OCI-LY7 (cell line): ENCODE data around the gene PEMT. TPM values are rescaled to one million over a fixed set of nuclear protein-coding genes. Genes with fewer than 3 reads are reported as not detected.

Source experiments
- BruUV-seq: library from RNA; stranded (reverse); fragments of 400-500 nt; replicated peaks from 2 replicates; lab custom pipeline; 2021; lab: Mats Ljungman, UMichigan
- CTCF ChIA-PET: fragments of 300-600 bp; sonication (Branson Sonifier 250); formaldehyde crosslinking; loops from one replicate; lab custom pipeline; 2022; ENCODE audit warnings: antibody characterized with exemption; ENCODE audit not compliant: unreplicated experiment; lab: Charles Lee
- POLR2A ChIA-PET: fragments of 300-600 bp; sonication (Branson Sonifier 250); formaldehyde crosslinking; loops from one replicate; lab custom pipeline; 2022; ENCODE audit warnings: antibody characterized with exemption; lab: Charles Lee
- DNase-seq: peaks from one replicate; pipeline ENCODE4 v3.0.0-alpha.2; 2015; ENCODE audit warnings: low spot score
- H2AFZ ChIP-seq: fragments of 200-600 bp; sonication (generic), shearing (Covaris generic); 2 replicates; pipeline ENCODE4 v1.6.1; 2014; ENCODE audit warnings: mild to moderate bottlenecking, antibody characterized with exemption, low read length, moderate library complexity
- H3K27ac ChIP-seq: fragments of 200-600 bp; sonication (generic); 2 replicates; pipeline ENCODE4 v1.5.1; 2014; ENCODE audit warnings: mixed run types, low read depth, mild to moderate bottlenecking, moderate library complexity, low read length, inconsistent platforms; ENCODE audit not compliant: poor library complexity, severe bottlenecking
- H3K36me3 ChIP-seq: fragments of 200-600 bp; sonication (generic); 2 replicates; pipeline ENCODE4 v1.6.1; 2014; ENCODE audit warnings: mild to moderate bottlenecking, antibody characterized with exemption, low read length, moderate library complexity, mixed read lengths; ENCODE audit not compliant: insufficient read depth
- H3K4me1 ChIP-seq: fragments of 200-600 bp; sonication (generic); 2 replicates; pipeline ENCODE4 v1.5.1; 2014; ENCODE audit warnings: mild to moderate bottlenecking, low read length; ENCODE audit not compliant: insufficient read depth, poor library complexity, severe bottlenecking
- H3K4me2 ChIP-seq: fragments of 200-600 bp; sonication (generic); 2 replicates; pipeline ENCODE4 v1.6.1; 2014; ENCODE audit warnings: mild to moderate bottlenecking, low read length
- H3K4me3 ChIP-seq: fragments of 200-600 bp; sonication (generic); 2 replicates; pipeline ENCODE4 v1.5.1; 2014; ENCODE audit warnings: mild to moderate bottlenecking, low read depth, low read length; ENCODE audit not compliant: poor library complexity, severe bottlenecking
- H3K79me2 ChIP-seq: fragments of 200-600 bp; sonication (generic); 2 replicates; pipeline ENCODE4 v1.6.1; 2016; ENCODE audit warnings: low read depth, mild to moderate bottlenecking, low read length, moderate library complexity, mixed read lengths; ENCODE audit not compliant: insufficient read depth
- H3K9me2 ChIP-seq: fragments of 200-600 bp; sonication (generic); 2 replicates; pipeline ENCODE4 v1.6.1; 2016; ENCODE audit warnings: mild to moderate bottlenecking, low read length, mixed read lengths; ENCODE audit not compliant: insufficient read depth
- H3K9me3 ChIP-seq: fragments of 200-600 bp; sonication (generic); 2 replicates; pipeline ENCODE4 v1.6.1; 2014; ENCODE audit warnings: mild to moderate bottlenecking, mixed run types, low read length, mixed read lengths
- H4K20me1 ChIP-seq: fragments of 200-600 bp; sonication (generic); 2 replicates; pipeline ENCODE4 v1.6.1; 2014; ENCODE audit warnings: mild to moderate bottlenecking, antibody characterized with exemption, low read length, moderate library complexity, mixed read lengths; ENCODE audit not compliant: insufficient read depth
- EZH2phosphoT487 ChIP-seq: fragments of 200-600 bp; sonication (generic); IDR thresholded peaks from 2 replicates; pipeline ENCODE4 v1.6.1; 2018; ENCODE audit warnings: low read depth, borderline replicate concordance, mild to moderate bottlenecking, mixed run types, antibody characterized with exemption, low read length, moderate library complexity, mixed read lengths
- intact Hi-C: fragments of 100-400 bp; cut with micrococcal nuclease; formaldehyde crosslinking; loops from one replicate; pipeline ENCODE4 v1.10.0; 2022; ENCODE audit not compliant: unreplicated experiment
- total RNA-seq, 2 experiments: library from RNA; depleted of rRNA in 1 of 2; stranded (reverse); fragments of >200 nt in 1 of 2; shearing (Covaris generic) in 1 of 2; gene quantifications; 2 replicates each; pipeline ENCODE4 v1.2.3, GENCODE V29; 2014 to 2022
- TF ChIP-seq, protein P1 (sequence below): fragments of 200-600 bp; sonication (generic); conservative IDR thresholded peaks from 2 replicates; pipeline ENCODE4 v1.5.1; 2014; ENCODE audit warnings: mild to moderate bottlenecking, antibody characterized with exemption, low read length, moderate library complexity, mixed read lengths

The PEMT gene
- total RNA-seq, 2 experiments from 2014 or later = 27.3 to 53.5 TPM

DNA sequence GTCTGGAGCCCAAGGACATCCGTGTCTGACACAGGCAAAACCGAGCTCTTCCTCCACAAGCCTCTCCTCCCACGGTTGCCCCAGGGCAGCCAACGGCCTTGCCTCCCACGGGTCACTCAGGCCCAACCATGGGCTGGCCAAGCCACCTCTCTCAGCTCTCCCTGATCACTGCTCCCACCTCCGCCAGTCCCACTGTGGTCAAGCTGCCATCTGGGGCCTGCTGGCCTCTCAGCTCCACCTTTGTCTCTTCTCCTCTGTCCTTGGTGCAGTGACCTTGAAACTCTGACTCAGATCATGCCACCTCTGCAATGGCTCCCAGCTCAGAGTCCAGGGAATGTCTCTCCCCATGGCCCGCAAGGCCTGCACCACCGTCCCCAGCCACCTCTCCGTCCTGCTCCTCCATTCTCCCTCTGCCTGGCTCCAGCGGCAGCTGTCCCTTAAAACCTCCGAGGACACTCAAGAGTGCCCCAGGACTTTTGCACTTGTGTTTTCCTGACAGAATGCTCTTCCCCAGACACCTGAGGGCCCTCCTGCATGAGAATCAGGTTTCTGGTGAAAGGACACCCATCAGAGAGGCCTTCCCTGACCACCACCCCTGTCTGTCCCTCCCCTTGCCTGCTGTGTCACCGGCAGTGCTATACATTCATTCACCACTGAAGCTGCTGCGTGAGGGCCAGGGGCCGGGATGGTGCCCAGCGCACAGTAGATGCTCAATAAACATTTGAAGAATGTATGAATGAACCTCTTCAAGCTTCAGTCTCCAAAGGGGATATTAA is 19.3 kb downstream of the PEMT start:
- no peak overlapping the region for H3K4me2 ChIP-seq
- BruUV-seq = no TSS peak

DNA sequence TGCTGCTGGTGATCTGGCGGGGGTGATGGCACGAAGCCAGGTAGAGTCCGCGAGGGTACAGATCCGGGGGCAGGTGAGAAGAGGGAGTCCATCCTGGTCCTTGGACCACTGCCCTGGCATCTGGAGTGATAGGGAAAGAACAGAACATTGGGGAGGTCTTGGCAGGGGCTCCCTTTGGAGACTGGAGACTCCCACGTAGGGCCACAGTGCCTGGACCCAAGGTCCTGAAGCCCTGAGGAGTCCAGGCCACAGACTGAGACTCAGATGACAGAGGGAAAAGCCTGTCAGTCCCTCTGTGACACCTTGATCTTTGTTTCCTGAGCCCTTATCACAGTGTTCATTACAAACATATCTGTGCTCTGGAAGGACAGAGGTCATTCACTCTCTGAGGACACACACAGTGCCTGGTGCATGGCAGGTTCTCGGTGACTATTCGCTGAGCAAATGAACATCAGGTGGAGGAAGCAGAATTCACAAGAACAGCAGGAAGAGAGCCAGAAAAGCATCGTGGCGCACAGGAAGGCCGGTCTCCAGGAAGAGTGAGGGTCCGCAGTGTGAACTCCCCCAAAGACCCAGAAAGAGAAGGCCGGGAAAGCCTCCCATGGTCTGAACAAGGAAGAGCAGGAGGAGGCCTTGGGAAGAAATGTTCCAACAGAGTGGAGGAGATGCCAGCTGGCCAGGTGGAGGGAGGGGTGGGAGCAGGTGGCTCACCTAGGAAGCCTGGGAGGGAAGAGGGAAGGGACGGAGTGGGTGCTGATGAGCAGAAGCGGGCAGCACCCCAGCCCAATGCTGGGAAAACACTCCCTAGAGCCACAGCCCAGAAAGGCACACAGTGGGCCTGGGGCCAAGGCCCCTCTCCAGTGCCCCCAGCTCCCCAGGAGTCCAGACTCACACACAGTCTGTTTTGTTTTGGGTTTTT is 20.5 kb downstream of the PEMT start:
- H3K36me3 ChIP-seq = no peaks in the 10 kb centered on the region
- H3K4me2 ChIP-seq = no peak overlapping the region
- no peak overlapping the region for H2AFZ ChIP-seq
- DNase-seq = no peak
- H3K79me2 ChIP-seq = no peaks in the 10 kb centered on the region
- H3K27ac ChIP-seq = no peak overlapping the region
- CTCF ChIA-PET = interaction anchor here (0.6 kb wide), 1 partner anchor 200 kb away, joined by 11 read pairs; no protein-coding TSS in a partner anchor
- 0 out of 2 replicates have a peak, but pooled peaks cover 4% of the 10 kb centered on the region for H4K20me1 ChIP-seq
- no peaks in the 10 kb centered on the region for H3K9me3 ChIP-seq
- POLR2A ChIA-PET = no interaction called here
- no peak overlapping the region for H3K4me3 ChIP-seq
- no TSS peak for BruUV-seq
- H3K9me2 ChIP-seq = no peaks in the 10 kb centered on the region
- intact Hi-C loops = no loop called here
- no peak for TF ChIP-seq EZH2phosphoT487
- TF ChIP-seq, protein P1, sequence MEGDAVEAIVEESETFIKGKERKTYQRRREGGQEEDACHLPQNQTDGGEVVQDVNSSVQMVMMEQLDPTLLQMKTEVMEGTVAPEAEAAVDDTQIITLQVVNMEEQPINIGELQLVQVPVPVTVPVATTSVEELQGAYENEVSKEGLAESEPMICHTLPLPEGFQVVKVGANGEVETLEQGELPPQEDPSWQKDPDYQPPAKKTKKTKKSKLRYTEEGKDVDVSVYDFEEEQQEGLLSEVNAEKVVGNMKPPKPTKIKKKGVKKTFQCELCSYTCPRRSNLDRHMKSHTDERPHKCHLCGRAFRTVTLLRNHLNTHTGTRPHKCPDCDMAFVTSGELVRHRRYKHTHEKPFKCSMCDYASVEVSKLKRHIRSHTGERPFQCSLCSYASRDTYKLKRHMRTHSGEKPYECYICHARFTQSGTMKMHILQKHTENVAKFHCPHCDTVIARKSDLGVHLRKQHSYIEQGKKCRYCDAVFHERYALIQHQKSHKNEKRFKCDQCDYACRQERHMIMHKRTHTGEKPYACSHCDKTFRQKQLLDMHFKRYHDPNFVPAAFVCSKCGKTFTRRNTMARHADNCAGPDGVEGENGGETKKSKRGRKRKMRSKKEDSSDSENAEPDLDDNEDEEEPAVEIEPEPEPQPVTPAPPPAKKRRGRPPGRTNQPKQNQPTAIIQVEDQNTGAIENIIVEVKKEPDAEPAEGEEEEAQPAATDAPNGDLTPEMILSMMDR = no peak
- H3K4me1 ChIP-seq = no peaks in the 10 kb centered on the region

More for the DNA sequence above, 19.3 kb downstream of the PEMT start:
- 0 out of 2 replicates have a peak, but pooled peaks cover 4% of the 10 kb centered on the region for H4K20me1 ChIP-seq
- no peak overlapping the region for H3K4me3 ChIP-seq
- H3K9me2 ChIP-seq = no peaks in the 10 kb centered on the region
- H3K36me3 ChIP-seq = no peaks in the 10 kb centered on the region
- H3K9me3 ChIP-seq = no peaks in the 10 kb centered on the region
- H3K79me2 ChIP-seq = no peaks in the 10 kb centered on the region
- CTCF ChIA-PET = no interaction called here
- H2AFZ ChIP-seq = no peak overlapping the region
- POLR2A ChIA-PET = no interaction called here
- TF ChIP-seq EZH2phosphoT487 = no peak
- TF ChIP-seq, protein P1 = no peak
- DNase-seq = no peak
- intact Hi-C loops = no loop called here
- no peaks in the 10 kb centered on the region for H3K4me1 ChIP-seq
- H3K27ac ChIP-seq = no peak overlapping the region
